ENCODE results near the gene FOXA2.

FOXA2 gene

GRCh38 chr20:22584922-22585785, 782 bp upstream of the FOXA2 start:
- in situ Hi-C loops (cut with HindIII; ENCODE audit: low sequenced_read_pairs) = loop anchor here (5.0 to 10.0 kb wide), 3 partner anchors 70 to 238 kb away; no protein-coding TSS in a partner anchor

- in situ Hi-C loops (cut with HindIII; ENCODE audit: low sequenced_read_pairs) = loop anchor here (10.0 kb wide), 1 partner anchor 69 kb away; no protein-coding TSS in a partner anchor
Observed at GRCh38 chr20:22583773-22584521, 425 bp downstream of the FOXA2 start.

- in situ Hi-C loops (cut with HindIII; ENCODE audit: low sequenced_read_pairs) = loop anchor here (10.0 kb wide), 1 partner anchor 68 kb away; no protein-coding TSS in a partner anchor
Observed at GRCh38 chr20:22582964-22583772, 1.2 kb downstream of the FOXA2 start.

- in situ Hi-C loops (cut with HindIII; ENCODE audit: low sequenced_read_pairs) = loop anchor here (10.0 kb wide), 1 partner anchor 68 kb away; no protein-coding TSS in a partner anchor
Observed at GRCh38 chr20:22582386-22582963, 1.9 kb downstream of the FOXA2 start.

GRCh38 chr20:22581437-22582385, 2.7 kb downstream of the FOXA2 start:
- in situ Hi-C loops (cut with HindIII; ENCODE audit: low sequenced_read_pairs) = loop anchor here (10.0 kb wide), 1 partner anchor 67 kb away; no protein-coding TSS in a partner anchor

- in situ Hi-C loops (cut with HindIII; ENCODE audit: low sequenced_read_pairs) = loop anchor here (10.0 kb wide), 1 partner anchor 65 kb away; no protein-coding TSS in a partner anchor
Observed at GRCh38 chr20:22579711-22580697, 4.4 kb downstream of the FOXA2 start.

GRCh38 chr20:22579119-22579427, 5.3 kb downstream of the FOXA2 start:
- in situ Hi-C loops (cut with HindIII; ENCODE audit: low sequenced_read_pairs) = no loop called here

- in situ Hi-C loops (cut with HindIII; ENCODE audit: low sequenced_read_pairs) = no loop called here
Observed at GRCh38 chr20:22578221-22579118, 5.9 kb downstream of the FOXA2 start.

GRCh38 chr20:22577515-22578220, 6.7 kb downstream of the FOXA2 start:
- in situ Hi-C loops (cut with HindIII; ENCODE audit: low sequenced_read_pairs) = no loop called here

GRCh38 chr20:22576733-22577514, 7.4 kb downstream of the FOXA2 start:
- in situ Hi-C loops (cut with HindIII; ENCODE audit: low sequenced_read_pairs) = no loop called here

GRCh38 chr20:22576273-22576672, 8.1 kb downstream of the FOXA2 start:
- in situ Hi-C loops (cut with HindIII; ENCODE audit: low sequenced_read_pairs) = no loop called here

GRCh38 chr20:22575737-22576136, 8.6 kb downstream of the FOXA2 start:
- in situ Hi-C loops (cut with HindIII; ENCODE audit: low sequenced_read_pairs) = no loop called here

GRCh38 chr20:22575087-22575721, 9.2 kb downstream of the FOXA2 start:
- in situ Hi-C loops (cut with HindIII; ENCODE audit: low sequenced_read_pairs) = no loop called here

- in situ Hi-C loops (cut with HindIII; ENCODE audit: low sequenced_read_pairs) = no loop called here
Observed at GRCh38 chr20:22574545-22575086, 9.8 kb downstream of the FOXA2 start.

GRCh38 chr20:22572491-22572890, 11.9 kb downstream of the FOXA2 start:
- in situ Hi-C loops (cut with HindIII; ENCODE audit: low sequenced_read_pairs) = no loop called here
